ENCODE results near the gene CRTC3.

- TF ChIP-seq CTCF (IDR thresholded peaks at IDR 0.05) (no peak), ZFX (IDR thresholded peaks at IDR 0.05; ENCODE audit: borderline replicate concordance) (no peak)
Measured at GRCh38 chr15:90638201-90638691, 108.5 kb downstream of the CRTC3 start.

All from 22Rv1 (cell line).